ENCODE data around the gene SSC5D. TPM values are rescaled to one million over a fixed set of nuclear protein-coding genes. Genes with fewer than 3 reads are reported as not detected.
A peak's percentile ranks its signal among the peaks of the same experiment; 100 is the strongest.

Gene SSC5D
- total RNA-seq, 1 donor from 2014 or later = 34.5 TPM

DNA sequence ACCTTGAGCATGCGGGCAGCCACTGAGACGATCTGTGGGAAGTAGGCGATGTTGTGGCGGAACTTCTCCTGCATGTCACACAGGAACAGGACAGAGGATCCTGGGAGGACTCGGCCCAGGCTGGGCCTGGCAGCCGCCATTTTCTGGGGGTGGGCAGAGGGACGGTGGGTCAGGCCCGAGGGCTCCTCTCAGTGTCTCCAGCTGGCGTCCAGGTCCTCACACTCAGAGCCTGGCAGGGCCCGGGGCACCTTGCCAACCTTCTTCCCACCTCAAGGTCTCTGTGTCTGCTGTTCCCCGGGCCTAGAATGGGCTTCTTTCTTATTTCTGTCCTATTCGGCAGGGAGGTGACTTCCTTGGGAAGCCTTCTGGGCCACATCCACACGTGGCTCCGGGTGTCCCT is 31.9 kb upstream of the SSC5D start:
- no peaks in the 10 kb centered on the region for H3K9me3 Mint-ChIP-seq (ENCODE audit: low read depth)
- TF ChIP-seq, protein P1, sequence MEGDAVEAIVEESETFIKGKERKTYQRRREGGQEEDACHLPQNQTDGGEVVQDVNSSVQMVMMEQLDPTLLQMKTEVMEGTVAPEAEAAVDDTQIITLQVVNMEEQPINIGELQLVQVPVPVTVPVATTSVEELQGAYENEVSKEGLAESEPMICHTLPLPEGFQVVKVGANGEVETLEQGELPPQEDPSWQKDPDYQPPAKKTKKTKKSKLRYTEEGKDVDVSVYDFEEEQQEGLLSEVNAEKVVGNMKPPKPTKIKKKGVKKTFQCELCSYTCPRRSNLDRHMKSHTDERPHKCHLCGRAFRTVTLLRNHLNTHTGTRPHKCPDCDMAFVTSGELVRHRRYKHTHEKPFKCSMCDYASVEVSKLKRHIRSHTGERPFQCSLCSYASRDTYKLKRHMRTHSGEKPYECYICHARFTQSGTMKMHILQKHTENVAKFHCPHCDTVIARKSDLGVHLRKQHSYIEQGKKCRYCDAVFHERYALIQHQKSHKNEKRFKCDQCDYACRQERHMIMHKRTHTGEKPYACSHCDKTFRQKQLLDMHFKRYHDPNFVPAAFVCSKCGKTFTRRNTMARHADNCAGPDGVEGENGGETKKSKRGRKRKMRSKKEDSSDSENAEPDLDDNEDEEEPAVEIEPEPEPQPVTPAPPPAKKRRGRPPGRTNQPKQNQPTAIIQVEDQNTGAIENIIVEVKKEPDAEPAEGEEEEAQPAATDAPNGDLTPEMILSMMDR (IDR thresholded peaks at IDR 0.05) = no peak
- H3K27me3 Mint-ChIP-seq (ENCODE audit: low read depth) = peaks cover 8% of the 10 kb centered on the region
- H3K27ac Mint-ChIP-seq (ENCODE audit: unreplicated experiment) = peak overlapping the region; percentile 5
- H3K4me3 Mint-ChIP-seq (ENCODE audit: unreplicated experiment) = no peak overlapping the region
- DNase-seq (ENCODE audit: low spot score) = no peak
- peaks cover 3% of the 10 kb centered on the region for H3K36me3 Mint-ChIP-seq (ENCODE audit: low read depth)
- peaks cover 27% of the 10 kb centered on the region for H3K4me1 Mint-ChIP-seq (ENCODE audit: low read depth)

DNA sequence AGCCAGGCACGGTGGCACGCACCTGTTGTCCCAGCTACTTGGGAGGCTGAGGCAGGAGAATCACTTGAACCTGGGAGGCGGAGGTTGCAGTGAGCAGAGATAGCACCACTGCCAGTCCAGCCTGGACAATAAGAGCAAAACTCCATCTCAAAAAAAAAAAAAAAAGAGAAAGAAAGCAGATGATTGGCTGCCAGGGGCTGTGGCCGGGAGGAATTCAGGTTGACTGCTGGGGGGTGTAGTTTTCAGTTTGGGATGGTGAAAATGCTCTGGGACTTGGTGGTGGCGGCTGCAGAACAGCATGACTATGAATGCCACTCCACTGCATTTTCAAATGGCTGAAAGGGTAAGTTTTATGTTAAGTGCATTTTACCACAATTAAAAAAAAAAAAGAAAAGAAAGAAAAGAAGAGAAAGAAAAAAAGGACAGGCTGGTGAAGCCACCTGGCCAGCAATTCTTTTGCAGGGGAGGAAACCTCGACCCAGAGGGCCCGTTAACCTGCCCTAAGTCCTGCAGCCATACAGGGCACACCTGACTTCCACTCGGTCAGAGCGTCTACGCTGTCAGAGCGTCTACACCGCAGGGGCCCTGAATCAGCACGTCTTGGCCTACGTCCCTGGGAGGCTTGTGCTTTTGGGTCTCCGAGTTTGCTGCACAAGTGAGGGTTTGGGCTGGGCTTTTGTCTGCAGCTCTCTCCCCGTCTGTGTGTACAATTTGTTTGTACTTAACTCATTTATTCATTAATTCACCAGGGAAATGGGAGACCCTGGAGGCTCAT is 30.4 kb upstream of the SSC5D start:
- Mint-ChIP-seq H3K36me3 (ENCODE audit: low read depth) (peaks cover 3% of the 10 kb centered on the region), H3K4me3 (ENCODE audit: unreplicated experiment) (no peak overlapping the region), H3K9me3 (ENCODE audit: low read depth) (no peaks in the 10 kb centered on the region), H3K4me1 (ENCODE audit: low read depth) (peaks cover 35% of the 10 kb centered on the region), H3K27me3 (ENCODE audit: low read depth) (peaks cover 6% of the 10 kb centered on the region), H3K27ac (ENCODE audit: unreplicated experiment) (no peak overlapping the region)
- DNase-seq (ENCODE audit: low spot score) = no peak
- TF ChIP-seq, protein P1 (IDR thresholded peaks at IDR 0.05) = no peak

DNA sequence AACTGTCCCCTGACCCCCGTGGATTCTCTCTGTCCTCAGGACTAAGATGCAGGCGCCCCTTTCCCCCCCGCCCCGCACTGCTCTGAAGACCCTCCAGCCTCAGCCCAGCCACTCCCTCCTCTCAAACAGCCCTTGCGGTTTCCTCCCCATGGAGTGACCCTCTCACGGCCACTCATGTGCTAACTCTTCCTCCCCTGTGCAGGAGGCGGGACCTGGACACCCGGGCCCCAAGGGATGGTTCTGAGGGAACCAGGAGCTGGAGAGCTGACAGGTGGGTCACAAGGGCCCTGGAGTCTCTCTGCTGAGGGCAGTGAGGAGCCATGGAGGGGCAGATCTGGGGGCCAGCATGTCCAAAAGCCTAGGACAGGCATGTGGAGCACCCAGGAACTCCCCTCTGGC is 28.7 kb upstream of the SSC5D start:
- H3K27me3 Mint-ChIP-seq (ENCODE audit: low read depth) = peaks cover 2% of the 10 kb centered on the region
- H3K27ac Mint-ChIP-seq (ENCODE audit: unreplicated experiment) = no peak overlapping the region
- H3K36me3 Mint-ChIP-seq (ENCODE audit: low read depth) = peaks cover 3% of the 10 kb centered on the region
- peaks cover 30% of the 10 kb centered on the region for H3K4me1 Mint-ChIP-seq (ENCODE audit: low read depth)
- DNase-seq (ENCODE audit: low spot score) = no peak
- no peak overlapping the region for H3K4me3 Mint-ChIP-seq (ENCODE audit: unreplicated experiment)
- TF ChIP-seq, protein P1 (IDR thresholded peaks at IDR 0.05) = no peak
- H3K9me3 Mint-ChIP-seq (ENCODE audit: low read depth) = no peaks in the 10 kb centered on the region

DNA sequence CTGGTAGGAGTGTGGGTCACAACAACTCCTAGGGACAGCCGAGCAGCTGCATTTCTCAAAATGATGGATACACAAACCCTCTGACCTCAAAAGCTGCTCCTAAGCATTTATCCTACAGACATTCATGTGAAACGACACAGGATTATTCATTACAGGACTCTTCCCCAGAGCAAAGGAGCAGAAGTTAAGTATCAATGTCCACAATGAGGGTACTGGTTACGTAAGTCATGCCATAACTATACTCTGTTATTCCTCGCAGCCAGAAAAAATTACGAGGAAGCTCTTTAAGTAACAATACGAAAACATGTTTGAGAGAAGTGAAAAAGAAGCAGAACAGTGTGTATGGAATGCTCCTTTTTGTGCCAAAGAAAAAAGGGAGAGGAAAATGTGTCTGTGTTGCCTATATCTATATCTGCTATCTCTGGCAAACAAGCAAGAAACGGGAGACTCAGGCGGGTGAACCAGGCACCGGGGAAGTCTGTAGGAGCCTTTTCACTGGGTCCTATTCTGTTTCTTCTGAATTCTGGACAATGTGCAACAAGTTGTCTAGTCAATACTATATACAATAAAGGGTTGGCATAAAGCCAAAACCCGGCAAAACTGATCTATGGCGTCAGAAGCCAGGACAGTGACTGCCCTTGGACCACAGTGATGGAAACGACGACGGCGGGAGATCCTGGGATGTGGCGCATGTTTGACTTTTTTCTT is 28.1 kb upstream of the SSC5D start:
- peaks cover 30% of the 10 kb centered on the region for H3K4me1 Mint-ChIP-seq (ENCODE audit: low read depth)
- peak overlapping the region; percentile 89 for H3K4me3 Mint-ChIP-seq (ENCODE audit: unreplicated experiment)
- H3K9me3 Mint-ChIP-seq (ENCODE audit: low read depth) = no peaks in the 10 kb centered on the region
- peak overlapping the region; percentile 90 for H3K27ac Mint-ChIP-seq (ENCODE audit: unreplicated experiment)
- peaks cover 2% of the 10 kb centered on the region for H3K27me3 Mint-ChIP-seq (ENCODE audit: low read depth)
- no peak for DNase-seq (ENCODE audit: low spot score)
- TF ChIP-seq, protein P1 (IDR thresholded peaks at IDR 0.05) = no peak
- no peaks in the 10 kb centered on the region for H3K36me3 Mint-ChIP-seq (ENCODE audit: low read depth)

DNA sequence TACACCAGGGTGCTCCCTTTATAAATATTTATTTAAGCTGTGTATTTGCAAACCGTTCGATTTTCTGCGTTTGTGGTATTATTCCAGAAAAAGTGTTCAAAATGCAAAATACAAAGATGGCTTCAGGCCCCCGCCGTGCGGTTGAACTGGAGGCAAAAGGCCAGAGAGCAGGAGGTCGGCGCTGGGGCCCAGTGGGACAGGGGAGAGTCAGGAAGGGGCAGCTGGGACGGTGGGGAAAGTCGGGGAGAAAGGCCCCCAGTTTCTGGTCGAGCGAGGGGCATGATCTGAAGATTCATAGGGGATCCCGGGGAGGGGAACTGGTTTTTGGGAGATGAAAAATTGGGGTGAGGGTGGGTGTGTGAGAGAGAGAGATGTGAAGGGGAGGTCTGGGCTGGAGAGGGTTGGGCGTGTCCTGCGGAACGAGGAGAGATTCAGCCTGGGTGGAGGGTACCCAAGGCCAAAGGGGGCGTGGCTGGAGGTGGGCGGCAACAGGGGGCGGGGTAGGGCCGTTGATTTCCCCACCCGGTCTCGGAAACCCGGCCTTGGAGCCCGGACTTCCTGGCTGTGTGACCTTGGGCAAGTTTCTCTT is 27.5 kb upstream of the SSC5D start:
- Mint-ChIP-seq H3K4me3 (ENCODE audit: unreplicated experiment) (peak overlapping the region; percentile 89), H3K27me3 (ENCODE audit: low read depth) (peaks cover 2% of the 10 kb centered on the region), H3K36me3 (ENCODE audit: low read depth) (no peaks in the 10 kb centered on the region), H3K4me1 (ENCODE audit: low read depth) (peaks cover 30% of the 10 kb centered on the region), H3K9me3 (ENCODE audit: low read depth) (no peaks in the 10 kb centered on the region), H3K27ac (ENCODE audit: unreplicated experiment) (peak overlapping the region; percentile 90)
- DNase-seq (ENCODE audit: low spot score) = no peak
- TF ChIP-seq, protein P1 (IDR thresholded peaks at IDR 0.05) = no peak

Data from chondrocyte (in vitro differentiated cells).